Neuron (in vitro differentiated cells): ENCODE measurements around the gene ATL2.
A peak's percentile ranks its signal among the peaks of the same experiment; 100 is the strongest.

Experiments
- H2AFZ ChIP-seq: one replicate; pipeline ENCODE4 v1.6.1; 2013; ENCODE audit warnings: low read depth, mild to moderate bottlenecking, inconsistent platforms, low read length, moderate library complexity
- H3K27me3 ChIP-seq: one replicate; pipeline ENCODE4 v1.6.1; 2013; ENCODE audit warnings: low read length; ENCODE audit not compliant: insufficient read depth
- H3K36me3 ChIP-seq: one replicate; pipeline ENCODE4 v1.6.1; 2013; ENCODE audit warnings: low read length; ENCODE audit not compliant: insufficient read depth
- H3K4me1 ChIP-seq: one replicate; pipeline ENCODE4 v1.6.1; 2013; ENCODE audit warnings: low read length; ENCODE audit not compliant: insufficient read depth
- H3K4me3 ChIP-seq: 2 replicates; pipeline ENCODE4 v1.5.1; 2013; ENCODE audit warnings: mild to moderate bottlenecking, low read length, moderate library complexity
- H3K9me3 ChIP-seq: one replicate; pipeline ENCODE4 v1.6.1; 2013; ENCODE audit warnings: low read length

Gene ATL2

GRCh38 chr2:38381381-38382143 is 4.5 kb upstream of the ATL2 start:
- no peak overlapping the region for H2AFZ ChIP-seq
- no peaks in the 10 kb centered on the region for H3K9me3 ChIP-seq
- H3K27me3 ChIP-seq = no peaks in the 10 kb centered on the region
- no peak overlapping the region for H3K4me3 ChIP-seq
- no peaks in the 10 kb centered on the region for H3K36me3 ChIP-seq
- peaks cover 4% of the 10 kb centered on the region for H3K4me1 ChIP-seq

- Histone ChIP-seq H2AFZ (no peak overlapping the region), H3K9me3 (no peaks in the 10 kb centered on the region), H3K27me3 (no peaks in the 10 kb centered on the region), H3K36me3 (no peaks in the 10 kb centered on the region), H3K4me1 (peaks cover 6% of the 10 kb centered on the region), H3K4me3 (no peak overlapping the region)
Measured at GRCh38 chr2:38380397-38381130, 3.5 kb upstream of the ATL2 start.

GRCh38 chr2:38376346-38377049 is 575 bp downstream of the ATL2 start:
- H3K36me3 ChIP-seq = no peaks in the 10 kb centered on the region
- peaks cover 19% of the 10 kb centered on the region for H3K4me1 ChIP-seq
- H3K9me3 ChIP-seq = no peaks in the 10 kb centered on the region
- peak overlapping the region; percentile 78 for H2AFZ ChIP-seq
- H3K4me3 ChIP-seq = peak overlapping the region; percentile 75
- H3K27me3 ChIP-seq = no peaks in the 10 kb centered on the region

GRCh38 chr2:38375696-38376345 is 1.3 kb downstream of the ATL2 start:
- Histone ChIP-seq H3K36me3 (no peaks in the 10 kb centered on the region), H3K4me1 (peaks cover 19% of the 10 kb centered on the region), H3K9me3 (no peaks in the 10 kb centered on the region), H3K4me3 (peak overlapping the region; percentile 75), H3K27me3 (no peaks in the 10 kb centered on the region), H2AFZ (peak overlapping the region; percentile 78)

- Histone ChIP-seq H3K4me1 (peaks cover 19% of the 10 kb centered on the region), H3K27me3 (no peaks in the 10 kb centered on the region), H3K36me3 (no peaks in the 10 kb centered on the region), H3K4me3 (peak overlapping the region; percentile 75), H3K9me3 (no peaks in the 10 kb centered on the region), H2AFZ (no peak overlapping the region)
Measured at GRCh38 chr2:38374984-38375383, 2.1 kb downstream of the ATL2 start.

- H3K4me3 ChIP-seq = no peak overlapping the region
- peaks cover 15% of the 10 kb centered on the region for H3K4me1 ChIP-seq
- no peak overlapping the region for H2AFZ ChIP-seq
- no peaks in the 10 kb centered on the region for H3K36me3 ChIP-seq
- H3K27me3 ChIP-seq = no peaks in the 10 kb centered on the region
- H3K9me3 ChIP-seq = no peaks in the 10 kb centered on the region
Measured at GRCh38 chr2:38371235-38371634, 5.8 kb downstream of the ATL2 start.

GRCh38 chr2:38370664-38371063 is 6.4 kb downstream of the ATL2 start:
- H3K27me3 ChIP-seq = no peaks in the 10 kb centered on the region
- H2AFZ ChIP-seq = no peak overlapping the region
- H3K4me3 ChIP-seq = no peak overlapping the region
- H3K9me3 ChIP-seq = no peaks in the 10 kb centered on the region
- peaks cover 14% of the 10 kb centered on the region for H3K4me1 ChIP-seq
- no peaks in the 10 kb centered on the region for H3K36me3 ChIP-seq

GRCh38 chr2:38362232-38362631 is 14.8 kb downstream of the ATL2 start:
- no peak overlapping the region for H3K4me3 ChIP-seq
- no peaks in the 10 kb centered on the region for H3K4me1 ChIP-seq
- H2AFZ ChIP-seq = no peak overlapping the region
- H3K9me3 ChIP-seq = no peaks in the 10 kb centered on the region
- peaks cover 4% of the 10 kb centered on the region for H3K36me3 ChIP-seq
- H3K27me3 ChIP-seq = no peaks in the 10 kb centered on the region

GRCh38 chr2:38360177-38360576 is 16.9 kb downstream of the ATL2 start:
- Histone ChIP-seq H3K27me3 (no peaks in the 10 kb centered on the region), H3K4me3 (no peak overlapping the region), H3K36me3 (peaks cover 4% of the 10 kb centered on the region), H3K9me3 (no peaks in the 10 kb centered on the region), H2AFZ (no peak overlapping the region), H3K4me1 (no peaks in the 10 kb centered on the region)

GRCh38 chr2:38353402-38353801 is 23.7 kb downstream of the ATL2 start:
- Histone ChIP-seq H3K9me3 (peaks cover 5% of the 10 kb centered on the region), H3K4me3 (no peak overlapping the region), H3K4me1 (no peaks in the 10 kb centered on the region), H3K36me3 (peaks cover 11% of the 10 kb centered on the region), H2AFZ (no peak overlapping the region), H3K27me3 (no peaks in the 10 kb centered on the region)

- peaks cover 8% of the 10 kb centered on the region for H3K36me3 ChIP-seq
- H3K27me3 ChIP-seq = no peaks in the 10 kb centered on the region
- H3K9me3 ChIP-seq = peaks cover 5% of the 10 kb centered on the region
- no peak overlapping the region for H2AFZ ChIP-seq
- no peaks in the 10 kb centered on the region for H3K4me1 ChIP-seq
- H3K4me3 ChIP-seq = no peak overlapping the region
Measured at GRCh38 chr2:38352336-38352735, 24.7 kb downstream of the ATL2 start.

GRCh38 chr2:38345323-38346038 is 31.6 kb downstream of the ATL2 start:
- H3K4me1 ChIP-seq = no peaks in the 10 kb centered on the region
- H3K9me3 ChIP-seq = peaks cover 2% of the 10 kb centered on the region
- H2AFZ ChIP-seq = no peak overlapping the region
- no peaks in the 10 kb centered on the region for H3K27me3 ChIP-seq
- peaks cover 31% of the 10 kb centered on the region for H3K36me3 ChIP-seq
- H3K4me3 ChIP-seq = no peak overlapping the region
